Lower lobe of right lung (tissue), 2 donors: Measurements from ENCODE around the gene CDC42. TPM values are rescaled to one million over a fixed set of nuclear protein-coding genes. Genes with fewer than 3 reads are reported as not detected.

ENCODE experiments used
- ATAC-seq, 2 donors: fragments of 200-7000 bp; cut with Tn5 transposase; one replicate each; pipeline ENCODE4 v1.9.1; 2020 to 2022; ENCODE audit warnings: mild to moderate bottlenecking in 2 of 2, moderate library complexity in 2 of 2
- DNase-seq: peaks from one replicate; pipeline ENCODE4 v3.0.0-alpha.2; 2020
- H3K27ac ChIP-seq: fragments of 200-600 bp; one replicate; pipeline ENCODE4 v1.8.0; 2022
- H3K27me3 ChIP-seq: fragments of 200-600 bp; one replicate; pipeline ENCODE4 v1.8.0; 2022; ENCODE audit warnings: low read depth
- H3K36me3 ChIP-seq: fragments of 200-600 bp; one replicate; pipeline ENCODE4 v1.8.0; 2022; ENCODE audit warnings: mild to moderate bottlenecking
- H3K4me1 ChIP-seq: fragments of 200-600 bp; one replicate; pipeline ENCODE4 v1.8.0; 2022
- H3K4me3 ChIP-seq: fragments of 200-600 bp; one replicate; pipeline ENCODE4 v1.8.0; 2022; ENCODE audit warnings: mild to moderate bottlenecking
- H3K9me3 ChIP-seq: fragments of 200-600 bp; one replicate; pipeline ENCODE4 v1.8.0; 2022
- CTCF ChIP-seq: fragments of 200-600 bp; IDR thresholded peaks from one replicate; pipeline ENCODE4 v1.8.0; 2022; ENCODE audit warnings: antibody characterized with exemption, mild to moderate bottlenecking
- intact Hi-C: fragments of 100-400 bp; cut with DNase I; formaldehyde crosslinking; loops from one replicate; pipeline ENCODE4 v1.11.0; 2022
- total RNA-seq: library from RNA; stranded (reverse); fragmentation: NEBNext Ultra II Directional; extraction: Animal tissue kit (Norgen Biotek cat#: 25700); gene quantifications from one replicate; pipeline ENCODE4 v1.2.1, GENCODE V29; 2021
- donor health status: DM: no; HTN: yes; CAD: no; lungs with severe emphysema.

The CDC42 gene
- total RNA-seq, 1 donor from 2014 or later, result 255 TPM

- H3K36me3 ChIP-seq, result peaks cover 17% of the 10 kb centered on the region
- H3K27me3 ChIP-seq, result no peaks in the 10 kb centered on the region
- H3K4me3 ChIP-seq, result no peak overlapping the region
- H3K4me1 ChIP-seq, result peaks cover 97% of the 10 kb centered on the region
- DNase-seq, result no peak
- ATAC-seq, result no peak
- TF ChIP-seq CTCF, result no peak
- no peaks in the 10 kb centered on the region for H3K9me3 ChIP-seq
- intact Hi-C loops, result no loop called here
- no peak overlapping the region for H3K27ac ChIP-seq
Measured at GRCh38 chr1:22064751-22065402, 12.4 kb downstream of the CDC42 start.

GRCh38 chr1:22071511-22071910 is 19.0 kb downstream of the CDC42 start:
- TF ChIP-seq CTCF, result no peak
- DNase-seq (no peak), ATAC-seq (no peak)
- H3K4me1 ChIP-seq, result peaks cover 92% of the 10 kb centered on the region
- no peak overlapping the region for H3K4me3 ChIP-seq
- H3K27me3 ChIP-seq, result no peaks in the 10 kb centered on the region
- H3K9me3 ChIP-seq, result no peaks in the 10 kb centered on the region
- no peak overlapping the region for H3K27ac ChIP-seq
- peaks cover 23% of the 10 kb centered on the region for H3K36me3 ChIP-seq
- intact Hi-C loops, result no loop called here

GRCh38 chr1:22074803-22075202 is 22.3 kb downstream of the CDC42 start:
- no peak for TF ChIP-seq CTCF
- no peak for ATAC-seq
- Histone ChIP-seq H3K9me3 (no peaks in the 10 kb centered on the region), H3K4me1 (peaks cover 88% of the 10 kb centered on the region), H3K27ac (no peak overlapping the region), H3K27me3 (no peaks in the 10 kb centered on the region), H3K36me3 (peaks cover 39% of the 10 kb centered on the region), H3K4me3 (no peak overlapping the region)
- DNase-seq, result no peak
- intact Hi-C loops, result no loop called here

GRCh38 chr1:22075718-22076117 is 23.2 kb downstream of the CDC42 start:
- Histone ChIP-seq H3K4me1 (peaks cover 90% of the 10 kb centered on the region), H3K27ac (no peak overlapping the region), H3K27me3 (no peaks in the 10 kb centered on the region), H3K36me3 (peaks cover 48% of the 10 kb centered on the region), H3K4me3 (no peak overlapping the region), H3K9me3 (no peaks in the 10 kb centered on the region)
- DNase-seq (no peak), ATAC-seq (peak; percentile 31 to 52)
- intact Hi-C loops, result no loop called here
- no peak for TF ChIP-seq CTCF

- Histone ChIP-seq H3K36me3 (peaks cover 54% of the 10 kb centered on the region), H3K4me1 (peaks cover 91% of the 10 kb centered on the region), H3K9me3 (no peaks in the 10 kb centered on the region), H3K4me3 (no peak overlapping the region), H3K27me3 (no peaks in the 10 kb centered on the region), H3K27ac (no peak overlapping the region)
- no peak for DNase-seq
- intact Hi-C loops, result no loop called here
- no peak for TF ChIP-seq CTCF
- no peak for ATAC-seq
Measured at GRCh38 chr1:22076346-22076745, 23.8 kb downstream of the CDC42 start.
